HUES48 (cell line): Measurements from ENCODE around the gene SLC35E4.
"Not testable (repeated sequence)": the region's sequence is repeated elsewhere in the genome, so short reads cannot be mapped to it uniquely, and the experiment has no call there.

Source experiments
- H3K27ac ChIP-seq: one replicate; pipeline ENCODE4 v1.7.0; 2013; ENCODE audit warnings: low read depth, low read length, inconsistent platforms
- H3K27me3 ChIP-seq: 2 replicates; pipeline ENCODE4 v1.6.1; 2013; ENCODE audit warnings: mild to moderate bottlenecking, low read length; ENCODE audit not compliant: control insufficient read depth, insufficient read depth
- H3K36me3 ChIP-seq: 2 replicates; pipeline ENCODE4 v1.6.1; 2013; ENCODE audit warnings: low read length; ENCODE audit not compliant: control insufficient read depth, insufficient read depth
- H3K4me1 ChIP-seq: 2 replicates; pipeline ENCODE4 v1.6.1; 2013; ENCODE audit warnings: mild to moderate bottlenecking, low read length; ENCODE audit not compliant: control insufficient read depth, insufficient read depth
- H3K4me3 ChIP-seq: 2 replicates; pipeline ENCODE4 v1.5.1; 2013; ENCODE audit warnings: mild to moderate bottlenecking, low read depth, low read length
- H3K9ac ChIP-seq: 2 replicates; pipeline ENCODE4 v1.6.1; 2013; ENCODE audit warnings: mild to moderate bottlenecking, low read depth, low read length, moderate library complexity
- H3K9me3 ChIP-seq: 2 replicates; pipeline ENCODE4 v1.6.1; 2013; ENCODE audit warnings: low read length; ENCODE audit not compliant: control insufficient read depth, insufficient read depth

SLC35E4 gene

DNA sequence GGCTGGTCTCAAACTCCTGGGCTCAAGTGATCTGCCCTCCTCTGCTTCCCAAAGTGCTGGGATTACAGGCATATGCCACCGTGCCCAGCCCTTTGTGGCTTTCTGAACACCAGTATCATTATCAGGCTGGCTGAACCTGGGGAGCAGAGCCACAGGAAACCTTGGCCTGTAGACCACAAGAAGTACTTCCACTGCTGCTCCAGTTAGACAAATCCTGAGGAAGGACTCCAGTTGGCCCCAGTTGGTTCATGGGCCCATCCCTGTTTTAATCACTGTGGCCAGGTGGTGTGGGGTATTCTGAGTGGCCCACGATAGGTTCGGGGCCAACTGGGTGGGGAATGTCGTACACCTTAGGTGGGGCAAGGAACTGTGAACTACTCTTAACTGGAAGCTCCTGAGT, 37.6 kb downstream of the SLC35E4 start:
- Histone ChIP-seq H3K4me3 (no peak overlapping the region), H3K27me3 (peaks cover 13% of the 10 kb centered on the region), H3K9me3 (no peaks in the 10 kb centered on the region), H3K9ac (no peak overlapping the region), H3K36me3 (no peaks in the 10 kb centered on the region), H3K4me1 (no peaks in the 10 kb centered on the region), H3K27ac (no peak overlapping the region)

GRCh38 chr22:30674482-30674881, 38.9 kb downstream of the SLC35E4 start:
- Histone ChIP-seq H3K27me3 (no peaks in the 10 kb centered on the region; the same call in 1 of the 2 replicates), H3K4me3 (no peak overlapping the region), H3K9me3 (no peaks in the 10 kb centered on the region), H3K27ac (no peak overlapping the region), H3K9ac (no peak overlapping the region), H3K36me3 (no peaks in the 10 kb centered on the region), H3K4me1 (0 out of 2 replicates have a peak, but pooled peaks cover 6% of the 10 kb centered on the region)

- no peaks in the 10 kb centered on the region for H3K9me3 ChIP-seq
- H3K27me3 ChIP-seq = no peaks in the 10 kb centered on the region; the same call in 1 of the 2 replicates
- H3K9ac ChIP-seq = no peak overlapping the region
- H3K4me3 ChIP-seq = no peak overlapping the region
- no peaks in the 10 kb centered on the region for H3K36me3 ChIP-seq
- 0 out of 2 replicates have a peak, but pooled peaks cover 7% of the 10 kb centered on the region for H3K4me1 ChIP-seq
- H3K27ac ChIP-seq = no peak overlapping the region
Observed at GRCh38 chr22:30675436-30675835, 39.9 kb downstream of the SLC35E4 start.

- not testable (repeated sequence) for H3K27me3 ChIP-seq, H3K4me3 ChIP-seq, H3K9me3 ChIP-seq, H3K9ac ChIP-seq, H3K36me3 ChIP-seq, H3K27ac ChIP-seq
- H3K4me1 ChIP-seq = 0 out of 2 replicates have a peak, but pooled peaks cover 12% of the 10 kb centered on the region
Observed at GRCh38 chr22:30676565-30676964, 41.0 kb downstream of the SLC35E4 start.

DNA sequence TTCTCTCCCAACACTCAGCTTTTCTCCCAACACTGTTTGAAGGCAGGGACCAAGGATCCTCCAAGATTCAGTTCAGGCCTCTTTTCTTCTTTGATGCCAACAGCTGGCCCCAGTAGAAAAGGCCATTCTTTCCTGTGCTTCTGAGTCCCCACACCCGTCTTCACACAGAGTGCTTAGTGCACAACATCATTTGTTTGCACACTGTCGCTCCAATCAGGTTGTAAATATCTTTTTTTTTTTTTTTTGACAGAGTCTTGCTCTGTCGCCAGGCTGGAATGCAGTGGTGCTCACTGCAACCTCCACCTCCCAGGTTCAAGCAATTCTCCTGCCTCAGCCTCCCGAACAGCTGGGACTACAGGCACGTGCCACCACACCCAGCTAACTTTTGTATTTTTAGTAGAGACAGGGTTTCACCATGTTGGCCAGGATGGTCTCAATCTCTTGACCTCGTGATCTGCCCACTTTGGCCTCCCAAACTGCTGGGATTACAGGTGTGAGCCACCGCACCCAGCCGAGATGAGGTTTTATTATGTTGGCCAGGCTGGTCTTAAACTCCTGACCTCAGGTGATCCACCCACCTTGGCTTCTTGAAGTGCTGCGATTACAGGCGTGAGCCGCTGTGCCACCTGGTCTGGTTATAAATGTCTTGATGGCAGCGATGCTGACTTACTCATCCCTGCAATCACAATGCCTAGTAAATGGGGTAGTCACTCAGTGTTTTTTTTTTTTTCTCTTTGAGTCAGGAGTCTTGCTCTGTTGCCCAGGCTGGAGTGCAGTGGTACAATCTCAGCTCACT, 44.5 kb downstream of the SLC35E4 start:
- H3K36me3 ChIP-seq, H3K27me3 ChIP-seq, H3K27ac ChIP-seq, H3K9ac ChIP-seq, H3K4me3 ChIP-seq, H3K9me3 ChIP-seq: not testable (repeated sequence)
- peaks cover 12% of the 10 kb centered on the region; the same call in 1 of the 2 replicates for H3K4me1 ChIP-seq

GRCh38 chr22:30680991-30681770, 45.6 kb downstream of the SLC35E4 start:
- Histone ChIP-seq H3K27ac (no peak overlapping the region), H3K27me3 (no peaks in the 10 kb centered on the region; the same call in 1 of the 2 replicates), H3K4me3 (no peak overlapping the region), H3K36me3 (no peaks in the 10 kb centered on the region), H3K9ac (no peak overlapping the region), H3K9me3 (no peaks in the 10 kb centered on the region), H3K4me1 (peaks cover 12% of the 10 kb centered on the region; the same call in 1 of the 2 replicates)

GRCh38 chr22:30681831-30682230, 46.2 kb downstream of the SLC35E4 start:
- H3K27ac ChIP-seq = no peak overlapping the region
- no peaks in the 10 kb centered on the region; the same call in 1 of the 2 replicates for H3K27me3 ChIP-seq
- H3K4me3 ChIP-seq = no peak overlapping the region
- H3K36me3 ChIP-seq = no peaks in the 10 kb centered on the region
- H3K9me3 ChIP-seq = no peaks in the 10 kb centered on the region
- peaks cover 12% of the 10 kb centered on the region; the same call in 1 of the 2 replicates for H3K4me1 ChIP-seq
- no peak overlapping the region for H3K9ac ChIP-seq

DNA sequence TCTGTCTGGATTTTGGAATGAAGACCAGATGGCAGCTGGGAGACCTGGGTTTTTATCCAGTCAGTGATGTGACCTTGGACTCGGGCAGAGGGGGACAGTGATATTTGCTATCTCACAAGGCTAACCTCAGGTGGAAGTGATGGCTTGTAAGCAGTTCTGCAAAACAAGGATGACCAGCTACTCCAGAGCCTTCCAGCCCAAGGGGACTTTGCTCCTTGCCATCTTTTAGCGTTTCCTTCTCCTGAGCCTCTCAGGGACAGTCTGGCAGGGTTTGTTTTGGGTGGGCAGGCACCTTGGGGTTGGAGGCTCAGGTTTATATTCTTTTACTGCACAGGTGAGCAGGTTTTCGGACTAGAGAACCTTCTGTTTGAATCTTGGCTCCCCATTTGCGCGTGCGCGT, 49.6 kb downstream of the SLC35E4 start:
- Histone ChIP-seq H3K36me3 (no peaks in the 10 kb centered on the region), H3K9ac (no peak overlapping the region), H3K27me3 (no peaks in the 10 kb centered on the region), H3K4me3 (no peak overlapping the region), H3K4me1 (peaks cover 6% of the 10 kb centered on the region; the same call in 1 of the 2 replicates), H3K27ac (no peak overlapping the region), H3K9me3 (no peaks in the 10 kb centered on the region)

- no peak overlapping the region for H3K27ac ChIP-seq
- H3K27me3 ChIP-seq = no peaks in the 10 kb centered on the region
- H3K9me3 ChIP-seq = no peaks in the 10 kb centered on the region
- H3K4me3 ChIP-seq = no peak overlapping the region
- no peaks in the 10 kb centered on the region for H3K4me1 ChIP-seq
- no peaks in the 10 kb centered on the region for H3K36me3 ChIP-seq
- no peak overlapping the region for H3K9ac ChIP-seq
Observed at GRCh38 chr22:30687358-30687757, 51.8 kb downstream of the SLC35E4 start.

DNA sequence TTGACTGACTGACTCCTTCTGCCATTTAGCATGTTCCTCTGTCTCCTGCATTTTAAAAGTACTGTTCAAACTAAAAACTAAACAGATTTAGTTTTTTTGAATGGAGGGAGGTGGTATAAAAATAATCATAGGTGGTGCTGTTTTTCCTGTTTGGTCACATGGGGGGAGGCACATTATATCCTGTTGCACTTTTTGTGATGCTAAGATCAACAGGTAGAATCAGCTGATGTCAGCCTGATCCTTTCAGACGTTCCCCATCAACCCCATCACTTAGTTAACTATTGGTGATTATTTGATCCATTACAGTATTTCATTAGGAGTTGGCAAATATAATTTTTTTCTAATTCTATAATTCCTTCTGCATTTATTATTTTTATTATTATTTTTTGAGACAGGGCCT, 54.0 kb downstream of the SLC35E4 start:
- H3K9me3 ChIP-seq = no peaks in the 10 kb centered on the region
- no peaks in the 10 kb centered on the region for H3K36me3 ChIP-seq
- H3K4me1 ChIP-seq = 0 out of 2 replicates have a peak, but pooled peaks cover 3% of the 10 kb centered on the region
- H3K4me3 ChIP-seq = no peak overlapping the region
- no peak overlapping the region for H3K9ac ChIP-seq
- no peak overlapping the region for H3K27ac ChIP-seq
- no peaks in the 10 kb centered on the region for H3K27me3 ChIP-seq

DNA sequence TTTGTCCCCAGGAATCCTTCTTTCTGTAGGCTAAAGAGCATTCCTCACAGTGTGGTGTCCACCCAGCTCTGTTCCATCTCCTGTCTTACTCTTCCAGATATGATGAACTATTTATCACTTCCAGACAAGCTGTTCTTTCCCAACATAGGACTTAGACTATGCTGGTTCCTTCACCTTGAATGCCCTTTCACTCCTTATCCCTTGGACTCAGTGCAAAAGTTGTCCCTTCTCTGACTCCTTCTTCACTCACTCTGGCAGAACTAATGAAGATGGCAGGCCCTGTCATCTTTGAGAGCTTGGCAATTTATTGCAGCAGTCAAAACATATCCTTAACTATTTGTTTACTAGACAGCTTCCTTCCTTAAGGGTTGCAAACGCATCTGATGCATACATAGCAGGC, 55.6 kb downstream of the SLC35E4 start:
- no peaks in the 10 kb centered on the region for H3K36me3 ChIP-seq
- H3K4me3 ChIP-seq = no peak overlapping the region
- peaks cover 6% of the 10 kb centered on the region; the same call in 1 of the 2 replicates for H3K4me1 ChIP-seq
- H3K9ac ChIP-seq = no peak overlapping the region
- H3K27me3 ChIP-seq = peaks cover 14% of the 10 kb centered on the region
- no peaks in the 10 kb centered on the region for H3K9me3 ChIP-seq
- H3K27ac ChIP-seq = no peak overlapping the region
